ENCODE measurements around the gene ISCA2.

DNA sequence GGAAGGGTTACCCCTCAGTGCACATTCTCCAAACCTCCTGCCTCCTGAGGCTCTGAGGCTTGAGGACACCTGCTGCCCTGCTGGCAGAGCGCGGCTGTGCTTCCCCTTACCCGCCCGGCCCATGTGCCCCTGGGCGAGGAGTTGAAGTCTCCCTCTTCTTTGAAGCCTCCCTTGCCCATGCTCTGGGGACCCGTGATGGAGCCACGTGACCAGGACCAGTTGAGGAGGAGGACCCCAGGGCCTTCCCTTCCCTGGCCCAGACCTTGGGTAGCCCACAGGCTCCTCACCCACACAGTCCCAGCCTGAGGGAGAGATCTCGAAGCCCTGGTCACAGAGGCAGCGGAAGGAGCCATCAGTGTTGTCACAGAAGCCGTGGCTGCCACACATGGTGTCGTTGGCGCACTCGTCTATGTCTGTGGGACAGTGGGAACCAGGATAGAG lies 12.9 kb downstream of the ISCA2 start:
- TF ChIP-seq, protein P1, sequence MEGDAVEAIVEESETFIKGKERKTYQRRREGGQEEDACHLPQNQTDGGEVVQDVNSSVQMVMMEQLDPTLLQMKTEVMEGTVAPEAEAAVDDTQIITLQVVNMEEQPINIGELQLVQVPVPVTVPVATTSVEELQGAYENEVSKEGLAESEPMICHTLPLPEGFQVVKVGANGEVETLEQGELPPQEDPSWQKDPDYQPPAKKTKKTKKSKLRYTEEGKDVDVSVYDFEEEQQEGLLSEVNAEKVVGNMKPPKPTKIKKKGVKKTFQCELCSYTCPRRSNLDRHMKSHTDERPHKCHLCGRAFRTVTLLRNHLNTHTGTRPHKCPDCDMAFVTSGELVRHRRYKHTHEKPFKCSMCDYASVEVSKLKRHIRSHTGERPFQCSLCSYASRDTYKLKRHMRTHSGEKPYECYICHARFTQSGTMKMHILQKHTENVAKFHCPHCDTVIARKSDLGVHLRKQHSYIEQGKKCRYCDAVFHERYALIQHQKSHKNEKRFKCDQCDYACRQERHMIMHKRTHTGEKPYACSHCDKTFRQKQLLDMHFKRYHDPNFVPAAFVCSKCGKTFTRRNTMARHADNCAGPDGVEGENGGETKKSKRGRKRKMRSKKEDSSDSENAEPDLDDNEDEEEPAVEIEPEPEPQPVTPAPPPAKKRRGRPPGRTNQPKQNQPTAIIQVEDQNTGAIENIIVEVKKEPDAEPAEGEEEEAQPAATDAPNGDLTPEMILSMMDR (IDR thresholded peaks at IDR 0.05): no peak
- no peak for TF ChIP-seq POLR2A (IDR thresholded peaks at IDR 0.05)

All from heart left ventricle (tissue), 13 donors.